Peyer's patch (tissue), 4 donors: ENCODE measurements around the gene MICA. TPM values are rescaled to one million over a fixed set of nuclear protein-coding genes. Genes with fewer than 3 reads are reported as not detected.

ENCODE experiments used
- DNase-seq, 3 donors: peaks; one replicate each; pipeline ENCODE4 v3.0.0-alpha.2; 2017 to 2019
- H3K27ac ChIP-seq, 4 donors: fragments of 200-600 bp; sonication (generic); one replicate each; pipeline ENCODE4 v1.5.1; 2016 to 2019
- H3K27me3 ChIP-seq, 2 donors: fragments of 200-600 bp; sonication (generic); one replicate each; pipeline ENCODE4 v1.5.1; 2019
- H3K36me3 ChIP-seq, 3 donors: fragments of 200-600 bp; sonication (generic); one replicate each; pipeline ENCODE4 v1.5.1; 2016 to 2019
- H3K4me1 ChIP-seq, 4 donors: fragments of 200-600 bp; sonication (generic); one replicate each; pipeline ENCODE4 v1.5.1; 2016 to 2019
- H3K4me3 ChIP-seq, 4 donors: fragments of 200-600 bp; sonication (generic); 1 replicate in 3 of 4; 2 replicates in 1 of 4; pipeline ENCODE4 v1.5.1; 2016 to 2019; ENCODE audit warnings: mild to moderate bottlenecking in 1 of 4
- H3K9me3 ChIP-seq, 4 donors: fragments of 200-600 bp; sonication (generic); one replicate each; pipeline ENCODE4 v1.5.1; 2016 to 2019; ENCODE audit warnings: mild to moderate bottlenecking in 1 of 4
- CTCF ChIP-seq, 6 experiments: fragments of 450-650 bp in 4 of 6; fragments of 200-600 bp in 2 of 6; sonication (generic) in 1 of 6; IDR thresholded peaks; one replicate each; pipeline ENCODE4 v1.5.1; 2017 to 2019; ENCODE audit warnings: antibody characterized with exemption in 6 of 6, mild to moderate bottlenecking in 3 of 6, moderate library complexity in 1 of 6
- POLR2A ChIP-seq, 2 donors: fragments of 450-650 bp; IDR thresholded peaks; one replicate each; pipeline ENCODE4 v1.5.1; 2017; ENCODE audit warnings: antibody characterized with exemption in 2 of 2, mild to moderate bottlenecking in 2 of 2, moderate library complexity in 2 of 2
- total RNA-seq, 4 donors: library from RNA; depleted of rRNA; stranded (reverse); fragments of >200 nt; gene quantifications; one replicate each; pipeline ENCODE4 v1.1.0, GENCODE V29; 2016

MICA gene
- 10 to 100 TPM; 21.0 to 71.0 (median 29.1) TPM for total RNA-seq

GRCh38 chr6:31403283-31404060 lies at the start of gene MICA:
Gene MICA, plus strand, starts transcription at chr6:31403595. Its CDS starts 38 bp downstream, at chr6:31403633.
- Histone ChIP-seq H3K27ac (peak within 1 kb of the TSS; percentile 81 to 98 (median 94)), H3K36me3 (no peaks in the 10 kb centered on the region), H3K4me3 (peak within 1 kb of the TSS; percentile 71 to 79 (median 74)), H3K4me1 (peaks cover 0 to 53% (median 7%) of the 10 kb centered on the region in 4 donors), H3K27me3 (no peaks in the 10 kb centered on the region), H3K9me3 (no peaks in the 10 kb centered on the region)
- DNase-seq = peak; percentile 92 to 95 (median 94)
- peak in 3 of 6 experiments; percentile 14 to 33 (median 15) for TF ChIP-seq CTCF (IDR thresholded peaks at IDR 0.05)
- peak in 1 of 2 donors; percentile 77 for TF ChIP-seq POLR2A (IDR thresholded peaks at IDR 0.05)

GRCh38 chr6:31354158-31354863 lies 49.1 kb upstream of the MICA start:
- TF ChIP-seq CTCF (IDR thresholded peaks at IDR 0.05) = no peak
- TF ChIP-seq POLR2A (IDR thresholded peaks at IDR 0.05) = no peak
- Histone ChIP-seq H3K27me3 (no peaks in the 10 kb centered on the region), H3K4me3 (peak overlapping the region; percentile 63 to 96 (median 80)), H3K9me3 (no peaks in the 10 kb centered on the region), H3K36me3 (peaks cover 0 to 24% (median 2%) of the 10 kb centered on the region in 3 donors), H3K27ac (peak overlapping the region in 1 of 4 donors; percentile 86), H3K4me1 (peaks cover 0 to 27% (median 17%) of the 10 kb centered on the region in 4 donors)
- no peak for DNase-seq

- H3K27me3 ChIP-seq = no peaks in the 10 kb centered on the region
- H3K4me1 ChIP-seq = peaks cover 0 to 27% (median 17%) of the 10 kb centered on the region in 4 donors
- DNase-seq = no peak
- peak overlapping the region; percentile 63 to 96 (median 80) for H3K4me3 ChIP-seq
- no peaks in the 10 kb centered on the region for H3K9me3 ChIP-seq
- TF ChIP-seq CTCF (IDR thresholded peaks at IDR 0.05) (no peak), POLR2A (IDR thresholded peaks at IDR 0.05) (no peak)
- peak overlapping the region in 2 of 4 donors; percentile 44 to 86 for H3K27ac ChIP-seq
- H3K36me3 ChIP-seq = peaks cover 0 to 24% (median 2%) of the 10 kb centered on the region in 3 donors
Measured at GRCh38 chr6:31354864-31355582, 48.4 kb upstream of the MICA start.

GRCh38 chr6:31355583-31355948 lies 47.8 kb upstream of the MICA start:
- H3K4me3 ChIP-seq = peak overlapping the region; percentile 63 to 96 (median 80)
- H3K27ac ChIP-seq = peak overlapping the region in 2 of 4 donors; percentile 44 to 86
- no peak for TF ChIP-seq POLR2A (IDR thresholded peaks at IDR 0.05)
- TF ChIP-seq CTCF (IDR thresholded peaks at IDR 0.05) = no peak

More at GRCh38 chr6:31355583-31355948, 47.8 kb upstream of the MICA start:
- no peaks in the 10 kb centered on the region for H3K9me3 ChIP-seq
- H3K36me3 ChIP-seq = peaks cover 0 to 24% (median 2%) of the 10 kb centered on the region in 3 donors
- no peak for DNase-seq
- peaks cover 0 to 27% (median 17%) of the 10 kb centered on the region in 4 donors for H3K4me1 ChIP-seq
- H3K27me3 ChIP-seq = no peaks in the 10 kb centered on the region
